HG02840 (cell line): ENCODE measurements around the gene PA2G4.
"Not testable (repeated sequence)": the region's sequence is repeated elsewhere in the genome, so short reads cannot be mapped to it uniquely, and the experiment has no call there.

Experiments used
- ATAC-seq: cut with Tn5 transposase; IDR thresholded peaks from one replicate; pipeline ENCODE4 v1.9.1; 2021; ENCODE audit warnings: mild to moderate bottlenecking, moderate library complexity, moderate number of reproducible peaks; ENCODE audit not compliant: unreplicated experiment, low FRiP score

The PA2G4 gene

GRCh38 chr12:56151672-56152131, 47.3 kb downstream of the PA2G4 start:
- peak; percentile 28 for ATAC-seq

- peak; percentile 85 for ATAC-seq
Observed at GRCh38 chr12:56152132-56152755, 47.9 kb downstream of the PA2G4 start, which contains the start of gene MYL6B. MYL6B (plus strand) TSS chr12:56152587; CDS start chr12:56153919, 1,332 bp downstream.

GRCh38 chr12:56152756-56153677, 48.7 kb downstream of the PA2G4 start:
- no peak for ATAC-seq

- no peak for ATAC-seq
Observed at GRCh38 chr12:56153678-56154065, 49.3 kb downstream of the PA2G4 start.

GRCh38 chr12:56154246-56154771, 50.0 kb downstream of the PA2G4 start:
- no peak for ATAC-seq

- no peak for ATAC-seq
Observed at GRCh38 chr12:56154818-56155217, 50.5 kb downstream of the PA2G4 start.

GRCh38 chr12:56155256-56155845, 51.0 kb downstream of the PA2G4 start:
- no peak for ATAC-seq

- ATAC-seq = not testable (repeated sequence)
Observed at GRCh38 chr12:56156464-56157200, 52.3 kb downstream of the PA2G4 start.

- peak; percentile 23 for ATAC-seq
Observed at GRCh38 chr12:56157201-56158028, 53.1 kb downstream of the PA2G4 start.

- peak; percentile 73 for ATAC-seq
Observed at GRCh38 chr12:56158029-56158925, 53.9 kb downstream of the PA2G4 start, which contains the start of gene MYL6. MYL6 (plus strand) TSS chr12:56158359; CDS start chr12:56158402, 43 bp downstream.

- ATAC-seq = no peak
Observed at GRCh38 chr12:56158926-56159461, 54.6 kb downstream of the PA2G4 start.

- no peak for ATAC-seq
Observed at GRCh38 chr12:56159482-56160192, 55.3 kb downstream of the PA2G4 start.

GRCh38 chr12:56160193-56160763, 55.9 kb downstream of the PA2G4 start:
- no peak for ATAC-seq

- ATAC-seq = no peak
Observed at GRCh38 chr12:56160894-56161689, 56.7 kb downstream of the PA2G4 start.

GRCh38 chr12:56161690-56162351, 57.5 kb downstream of the PA2G4 start:
- no peak for ATAC-seq
